Measurements from ENCODE around the gene PGLYRP4. TPM values are rescaled to one million over a fixed set of nuclear protein-coding genes. Genes with fewer than 3 reads are reported as not detected.

Gene PGLYRP4
- total RNA-seq, 2 experiments from 2014 or later, result not detected

DNA sequence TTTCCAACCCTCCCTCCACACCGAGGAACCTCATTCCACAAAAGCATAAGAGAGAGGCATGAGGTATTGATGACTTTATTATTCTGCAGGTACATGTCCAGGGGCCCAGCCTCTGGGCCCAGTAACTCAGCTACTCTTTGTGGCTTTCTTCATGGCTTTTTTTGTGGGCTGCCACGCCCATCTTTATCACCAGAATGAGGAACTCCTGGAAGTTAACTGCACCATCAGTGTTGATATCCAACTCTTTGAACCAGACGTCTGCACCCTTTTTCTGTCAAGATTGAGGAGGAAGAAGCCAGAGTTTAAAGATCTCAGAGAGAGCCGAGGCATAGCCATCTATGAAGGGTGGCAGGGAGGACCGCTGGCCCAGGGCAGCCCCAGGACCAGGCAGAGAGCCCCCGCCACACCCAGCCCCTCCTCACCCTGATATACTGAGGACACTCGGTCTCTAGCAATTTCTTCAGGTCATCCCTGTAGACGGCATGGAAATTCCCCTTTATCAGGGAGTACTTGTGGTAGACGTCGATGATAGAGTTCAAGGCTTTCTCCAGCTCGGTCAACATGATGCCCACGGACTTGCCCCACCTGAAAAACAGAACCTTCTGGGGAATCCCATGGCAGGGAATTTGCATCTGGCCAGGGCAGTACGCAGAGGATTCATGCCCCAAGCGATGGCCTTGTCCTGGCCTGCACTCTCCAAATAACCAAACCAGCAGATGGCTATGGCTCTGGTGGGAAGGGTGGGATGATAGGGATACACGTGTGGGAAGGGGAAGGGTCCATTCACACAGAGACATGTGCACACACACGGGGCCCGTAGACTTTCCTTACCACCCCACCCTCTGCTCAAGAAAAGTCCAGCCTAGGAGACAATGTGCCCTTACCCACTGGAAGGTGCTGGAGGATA, 41.6 kb upstream of the PGLYRP4 start:
- CTCF ChIA-PET, result no interaction called here

DNA sequence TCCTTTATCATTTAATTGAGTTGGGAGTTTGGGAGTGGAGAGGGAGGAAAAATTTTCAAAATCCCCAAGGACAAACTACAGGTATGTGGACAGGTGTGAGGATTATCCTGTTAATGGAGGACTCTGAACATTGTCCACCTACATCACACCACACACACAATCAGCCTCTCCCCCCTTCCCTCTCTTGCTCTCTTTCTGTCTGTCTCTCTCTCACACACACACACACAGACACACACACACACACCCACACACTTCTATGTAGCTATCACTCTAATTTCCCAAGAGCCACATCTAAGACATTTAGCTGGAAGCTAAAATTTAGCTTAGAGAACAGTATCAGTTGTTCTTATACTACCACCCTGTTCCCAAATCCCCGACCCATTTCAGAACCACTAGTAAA, 40.8 kb upstream of the PGLYRP4 start:
- Mint-ChIP-seq H3K27me3 (peaks cover 8% of the 10 kb centered on the region), H3K27ac (no peak overlapping the region), H3K9me3 (no peaks in the 10 kb centered on the region), H3K4me1 (ENCODE audit: low read depth) (peaks cover 6% of the 10 kb centered on the region), H3K36me3 (no peaks in the 10 kb centered on the region), H3K4me3 (no peak overlapping the region)
- ChIA-PET POLR2A (no interaction called here), CTCF (no interaction called here)
- intact Hi-C loops (cut with micrococcal nuclease), result no loop called here
- no peak for DNase-seq

More for the DNA sequence above, 41.6 kb upstream of the PGLYRP4 start:
- Mint-ChIP-seq H3K4me1 (ENCODE audit: low read depth) (peaks cover 6% of the 10 kb centered on the region), H3K4me3 (no peak overlapping the region), H3K27me3 (peaks cover 9% of the 10 kb centered on the region), H3K27ac (no peak overlapping the region), H3K9me3 (no peaks in the 10 kb centered on the region), H3K36me3 (no peaks in the 10 kb centered on the region)
- POLR2A ChIA-PET, result no interaction called here
- DNase-seq, result no peak
- intact Hi-C loops (cut with micrococcal nuclease), result no loop called here

GRCh38 chr1:153387785-153388184, 39.1 kb upstream of the PGLYRP4 start:
- Mint-ChIP-seq H3K27ac (no peak overlapping the region), H3K27me3 (peaks cover 4% of the 10 kb centered on the region), H3K9me3 (peaks cover 3% of the 10 kb centered on the region), H3K4me1 (ENCODE audit: low read depth) (peaks cover 6% of the 10 kb centered on the region), H3K36me3 (no peaks in the 10 kb centered on the region), H3K4me3 (no peak overlapping the region)
- ChIA-PET POLR2A (no interaction called here), CTCF (no interaction called here)
- no peak for DNase-seq
- intact Hi-C loops (cut with micrococcal nuclease), result no loop called here

- Mint-ChIP-seq H3K4me1 (ENCODE audit: low read depth) (peaks cover 6% of the 10 kb centered on the region), H3K4me3 (no peak overlapping the region), H3K27me3 (peaks cover 8% of the 10 kb centered on the region), H3K36me3 (peaks cover under 1% of the 10 kb centered on the region), H3K27ac (no peak overlapping the region), H3K9me3 (peaks cover 4% of the 10 kb centered on the region)
- intact Hi-C loops (cut with micrococcal nuclease), result no loop called here
- CTCF ChIA-PET, result interaction anchor here (1.4 kb wide), 1 partner anchor 79 kb away, joined by 3 read pairs; no protein-coding TSS in a partner anchor
- POLR2A ChIA-PET, result no interaction called here
- DNase-seq, result no peak
These were observed 38.4 kb upstream of the PGLYRP4 start for GRCh38 chr1:153387001-153387400.

GRCh38 chr1:153386500-153386901, 37.9 kb upstream of the PGLYRP4 start:
- no peak overlapping the region for H3K27ac Mint-ChIP-seq
- CTCF ChIA-PET, result interaction anchor here (1.4 kb wide), 1 partner anchor 79 kb away, joined by 3 read pairs; no protein-coding TSS in a partner anchor
- POLR2A ChIA-PET, result interaction anchor here (0.6 kb wide), 1 partner anchor 785 kb away, joined by 3 read pairs; no protein-coding TSS in a partner anchor
- peaks cover 9% of the 10 kb centered on the region for H3K9me3 Mint-ChIP-seq
- H3K36me3 Mint-ChIP-seq, result peaks cover 2% of the 10 kb centered on the region
- no peak for DNase-seq
- intact Hi-C loops (cut with micrococcal nuclease), result no loop called here
- H3K4me3 Mint-ChIP-seq, result no peak overlapping the region
- peaks cover 10% of the 10 kb centered on the region for H3K27me3 Mint-ChIP-seq
- H3K4me1 Mint-ChIP-seq (ENCODE audit: low read depth), result peaks cover 6% of the 10 kb centered on the region

GRCh38 chr1:153384958-153385580, 36.4 kb upstream of the PGLYRP4 start:
- no peak for DNase-seq
- Mint-ChIP-seq H3K4me1 (ENCODE audit: low read depth) (peaks cover 6% of the 10 kb centered on the region), H3K9me3 (peaks cover 15% of the 10 kb centered on the region), H3K27ac (no peak overlapping the region), H3K36me3 (peaks cover 4% of the 10 kb centered on the region), H3K27me3 (peaks cover 13% of the 10 kb centered on the region), H3K4me3 (no peak overlapping the region)
- intact Hi-C loops (cut with micrococcal nuclease), result no loop called here
- ChIA-PET CTCF (no interaction called here), POLR2A (no interaction called here)

DNA sequence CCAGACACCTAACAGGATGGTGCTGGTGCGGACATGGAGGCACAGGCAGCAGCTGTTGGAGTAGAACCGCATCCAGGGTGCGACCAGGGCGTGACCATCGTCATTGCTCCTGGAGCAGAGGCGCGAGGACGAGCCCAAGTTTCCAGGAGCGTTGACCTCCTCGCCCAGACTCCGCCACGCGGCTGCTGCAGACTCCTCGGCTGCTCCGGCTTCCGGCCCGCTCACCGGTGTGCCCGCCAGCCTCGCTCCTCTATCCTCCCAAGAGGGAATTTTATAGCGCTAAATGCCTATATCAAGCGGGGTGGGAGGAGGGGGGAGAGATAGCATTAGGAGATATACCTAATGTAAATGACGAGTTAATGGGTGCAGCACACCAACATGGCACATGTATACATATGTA, 32.1 kb upstream of the PGLYRP4 start:
- H3K9me3 Mint-ChIP-seq, result peaks cover 15% of the 10 kb centered on the region
- ChIA-PET CTCF (no interaction called here), POLR2A (no interaction called here)
- no peaks in the 10 kb centered on the region for H3K4me1 Mint-ChIP-seq (ENCODE audit: low read depth)
- intact Hi-C loops (cut with micrococcal nuclease), result no loop called here
- no peak overlapping the region for H3K4me3 Mint-ChIP-seq
- H3K27me3 Mint-ChIP-seq, result peaks cover 20% of the 10 kb centered on the region
- peaks cover 4% of the 10 kb centered on the region for H3K36me3 Mint-ChIP-seq
- no peak for DNase-seq
- H3K27ac Mint-ChIP-seq, result no peak overlapping the region

DNA sequence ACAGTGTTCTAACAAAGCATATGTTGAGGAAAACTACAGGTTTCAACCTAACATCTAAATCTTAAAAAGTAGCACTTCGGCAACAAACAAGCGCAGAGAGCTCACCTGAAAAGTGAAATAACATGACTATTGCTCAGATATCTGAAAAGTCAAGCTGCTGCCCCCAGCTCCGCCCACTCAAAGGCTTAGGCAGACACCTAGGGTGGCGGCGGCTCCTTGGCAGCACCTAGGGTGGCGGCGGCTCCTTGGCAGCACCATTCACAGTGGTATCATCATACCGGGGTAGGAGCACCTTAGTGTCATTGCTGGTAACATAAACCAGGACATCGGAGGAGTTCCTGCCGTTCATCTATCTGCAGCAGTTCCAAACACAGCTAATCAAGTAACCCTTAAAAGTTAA, 30.9 kb upstream of the PGLYRP4 start:
- ChIA-PET CTCF (no interaction called here), POLR2A (no interaction called here)
- intact Hi-C loops (cut with micrococcal nuclease), result no loop called here
- Mint-ChIP-seq H3K4me3 (no peak overlapping the region), H3K4me1 (ENCODE audit: low read depth) (no peaks in the 10 kb centered on the region), H3K27ac (no peak overlapping the region), H3K36me3 (peaks cover 4% of the 10 kb centered on the region), H3K27me3 (peaks cover 22% of the 10 kb centered on the region), H3K9me3 (peaks cover 15% of the 10 kb centered on the region)
- DNase-seq, result no peak

- Mint-ChIP-seq H3K4me3 (no peak within 1 kb of the TSS), H3K4me1 (ENCODE audit: low read depth) (no peaks in the 10 kb centered on the region), H3K27me3 (peaks cover 15% of the 10 kb centered on the region), H3K27ac (no peak within 1 kb of the TSS), H3K9me3 (no peaks in the 10 kb centered on the region), H3K36me3 (no peaks in the 10 kb centered on the region)
- DNase-seq, result no peak
- ChIA-PET POLR2A (no interaction called here), CTCF (interaction anchor here (0.6 kb wide), 1 partner anchor 149 kb away, joined by 4 read pairs; no protein-coding TSS in a partner anchor)
- intact Hi-C loops (cut with micrococcal nuclease), result no loop called here
These were observed 26.9 kb upstream of the PGLYRP4 start, which contains the start of gene S100A12 for GRCh38 chr1:153375511-153375910. Gene S100A12 (minus strand): TSS chr1:153375621. CDS start chr1:153374592, 1,029 bp downstream.

DNA sequence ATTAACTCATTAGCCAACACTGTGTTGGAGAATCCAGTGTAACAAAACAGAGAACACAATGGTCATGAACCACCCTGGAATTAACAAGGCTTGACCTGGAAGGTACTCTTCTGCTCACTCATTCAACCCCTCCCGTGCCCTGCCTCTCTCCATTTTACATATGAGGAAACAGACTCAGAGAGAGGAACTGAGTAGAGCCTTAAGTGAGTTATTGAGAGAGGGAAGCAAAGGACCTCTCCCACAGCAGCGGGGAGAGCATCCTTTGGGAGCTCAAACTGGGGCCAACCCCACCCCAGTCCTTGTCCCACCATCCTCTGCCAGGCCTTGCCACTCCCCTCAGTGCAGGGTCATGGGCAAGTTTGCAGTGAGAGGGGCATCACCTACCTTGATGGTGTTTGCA, 25.4 kb upstream of the PGLYRP4 start:
- Mint-ChIP-seq H3K36me3 (no peaks in the 10 kb centered on the region), H3K9me3 (no peaks in the 10 kb centered on the region), H3K27ac (no peak overlapping the region), H3K4me3 (no peak overlapping the region), H3K27me3 (peaks cover 14% of the 10 kb centered on the region), H3K4me1 (ENCODE audit: low read depth) (no peaks in the 10 kb centered on the region)
- intact Hi-C loops (cut with micrococcal nuclease), result no loop called here
- DNase-seq, result no peak
- ChIA-PET CTCF (no interaction called here), POLR2A (no interaction called here)

GRCh38 chr1:153372571-153372970, 23.9 kb upstream of the PGLYRP4 start:
- no peaks in the 10 kb centered on the region for H3K9me3 Mint-ChIP-seq
- H3K36me3 Mint-ChIP-seq, result no peaks in the 10 kb centered on the region

DNA sequence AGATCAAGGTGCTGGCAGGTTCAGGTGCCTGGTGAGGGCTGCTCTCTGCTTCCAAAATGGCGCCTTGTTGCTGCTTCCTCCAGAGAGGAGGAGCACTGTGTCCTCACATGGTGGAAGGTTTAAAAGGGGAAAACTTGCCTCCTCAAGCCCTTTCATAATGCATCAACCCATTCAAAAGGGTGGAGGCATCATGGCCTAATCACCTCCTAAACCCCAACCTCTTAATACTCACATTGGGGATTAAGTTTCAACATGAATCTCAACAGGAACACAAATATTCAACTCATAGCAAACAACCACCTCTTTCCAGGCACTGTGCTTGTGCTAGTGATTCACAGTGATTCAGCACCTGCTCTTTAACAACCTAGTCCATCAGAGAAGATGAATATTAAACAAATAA, 22.6 kb upstream of the PGLYRP4 start:
- intact Hi-C loops (cut with micrococcal nuclease), result no loop called here
- Mint-ChIP-seq H3K9me3 (no peaks in the 10 kb centered on the region), H3K27ac (no peak overlapping the region), H3K4me3 (no peak overlapping the region), H3K36me3 (no peaks in the 10 kb centered on the region), H3K4me1 (ENCODE audit: low read depth) (no peaks in the 10 kb centered on the region), H3K27me3 (peaks cover 8% of the 10 kb centered on the region)
- no peak for DNase-seq
- ChIA-PET CTCF (no interaction called here), POLR2A (no interaction called here)

More at GRCh38 chr1:153372571-153372970, 23.9 kb upstream of the PGLYRP4 start:
- ChIA-PET CTCF (interaction anchor here (0.8 kb wide), 1 partner anchor 20 kb away, joined by 3 read pairs; no protein-coding TSS in a partner anchor), POLR2A (no interaction called here)
- Mint-ChIP-seq H3K4me3 (no peak overlapping the region), H3K27ac (no peak overlapping the region), H3K4me1 (ENCODE audit: low read depth) (no peaks in the 10 kb centered on the region), H3K27me3 (peaks cover 14% of the 10 kb centered on the region)
- intact Hi-C loops (cut with micrococcal nuclease), result no loop called here
- DNase-seq, result no peak
